H1 (cell line): ENCODE data around the gene CST6. TPM values are rescaled to one million over a fixed set of nuclear protein-coding genes. Genes with fewer than 3 reads are reported as not detected.

Source experiments
- CTCF ChIA-PET: fragments of 300-600 bp; sonication (Branson Sonifier 250); formaldehyde crosslinking; loops from one replicate; lab custom pipeline; 2021; ENCODE audit not compliant: partially characterized antibody; lab: Charles Lee
- POLR2A ChIA-PET: fragments of 300-600 bp; sonication (Branson Sonifier 250); formaldehyde crosslinking; loops from one replicate; lab custom pipeline; 2021; ENCODE audit warnings: inconsistent platforms; ENCODE audit not compliant: partially characterized antibody; lab: Charles Lee
- DNase-seq, 2 experiments: peaks; one replicate each; pipeline versions ENCODE4 v3.0.0 to v3.0.0-alpha.2; 2010 to 2022; ENCODE audit warnings: low spot score in 2 of 2, low read depth in 1 of 2, mixed read lengths in 1 of 2
- FAIRE-seq: peaks from 2 replicates; lab custom pipeline; 2011; peaks lifted over from hg19 to GRCh38; lab: Jason Lieb, UNC
- H2AFZ ChIP-seq: 2 replicates; pipeline ENCODE4 v1.8.1; 2012; ENCODE audit warnings: low read length, inconsistent platforms
- H2AK5ac ChIP-seq: 2 replicates; pipeline ENCODE4 v1.6.1; 2013; ENCODE audit warnings: low read depth, low read length
- H2BK120ac ChIP-seq: replicated peaks from 2 replicates; pipeline ENCODE3; 2013; ENCODE audit warnings: low read depth, low read length, inconsistent platforms
- H2BK12ac ChIP-seq: 2 replicates; pipeline ENCODE4 v1.6.1; 2013; ENCODE audit warnings: low read depth, low read length
- H2BK15ac ChIP-seq: 2 replicates; pipeline ENCODE4 v1.6.1; 2013; ENCODE audit warnings: low read length
- H2BK20ac ChIP-seq: 2 replicates; pipeline ENCODE4 v1.6.1; 2013; ENCODE audit warnings: low read length
- H2BK5ac ChIP-seq: 2 replicates; pipeline ENCODE4 v1.6.1; 2013; ENCODE audit warnings: low read depth, low read length
- H3K14ac ChIP-seq: 2 replicates; pipeline ENCODE4 v1.6.1; 2013; ENCODE audit warnings: inconsistent platforms; ENCODE audit not compliant: insufficient read length
- H3K18ac ChIP-seq: 2 replicates; pipeline ENCODE4 v1.6.1; 2013; ENCODE audit warnings: low read length; ENCODE audit errors: extremely low read depth
- H3K23ac ChIP-seq: 2 replicates; pipeline ENCODE4 v1.6.1; 2013; ENCODE audit warnings: inconsistent platforms; ENCODE audit not compliant: insufficient read length
- H3K23me2 ChIP-seq: 2 replicates; pipeline ENCODE4 v1.6.1; 2013; ENCODE audit warnings: low read depth, low read length
- H3K27ac ChIP-seq: 2 replicates; pipeline ENCODE4 v1.6.1; 2011; ENCODE audit warnings: low read depth, low read length, inconsistent platforms
- H3K27me3 ChIP-seq, 4 experiments: replicated peaks in 1 of 4; 1 replicate in 1 of 4; 2 replicates in 3 of 4; pipeline versions ENCODE4 v1.6.1 to v1.8.1; 2011 to 2013; ENCODE audit warnings: low read length in 3 of 4, mild to moderate bottlenecking in 3 of 4, inconsistent platforms in 2 of 4, mixed read lengths in 2 of 4, moderate library complexity in 1 of 4; ENCODE audit not compliant: control insufficient read depth in 3 of 4, insufficient read depth in 3 of 4; ENCODE audit errors: extremely low read depth in 1 of 4
- H3K36me3 ChIP-seq, 4 experiments: 2 replicates each; pipeline versions ENCODE4 v1.6.1 to v1.8.1; 2011 to 2013; ENCODE audit warnings: mild to moderate bottlenecking in 4 of 4, low read length in 3 of 4, moderate library complexity in 2 of 4, control low read depth in 1 of 4, inconsistent platforms in 1 of 4; ENCODE audit not compliant: insufficient read depth in 4 of 4, control insufficient read depth in 2 of 4
- H3K4ac ChIP-seq: replicated peaks from 2 replicates; pipeline ENCODE3; 2013; ENCODE audit warnings: low read length, low read depth, mixed read lengths, inconsistent platforms; ENCODE audit not compliant: insufficient read length
- H3K4me1 ChIP-seq, 4 experiments: replicated peaks in 1 of 4; 1 replicate in 1 of 4; 2 replicates in 3 of 4; pipeline versions ENCODE4 v1.6.1 to v1.8.1; 2011 to 2013; ENCODE audit warnings: low read length in 3 of 4, inconsistent platforms in 2 of 4, mixed read lengths in 1 of 4; ENCODE audit not compliant: insufficient read depth in 4 of 4, control insufficient read depth in 3 of 4
- H3K4me2 ChIP-seq, 2 experiments: 2 replicates each; pipeline versions ENCODE4 v1.6.1 to v1.8.1; 2011 to 2013; ENCODE audit warnings: low read depth in 2 of 2, low read length in 2 of 2, control low read depth in 1 of 2, inconsistent platforms in 1 of 2, mild to moderate bottlenecking in 1 of 2; ENCODE audit not compliant: insufficient read depth in 1 of 2
- H3K4me3 ChIP-seq, 4 experiments: fragments of 200-600, 300-600 bp in 1 of 4; sonication (generic), shearing (Covaris generic), sonication (Bioruptor Twin) in 1 of 4; 2 replicates each; pipeline versions ENCODE4 v1.5.1 to v1.8.1; 2011 to 2016; ENCODE audit warnings: low read length in 4 of 4, low read depth in 3 of 4, control low read depth in 2 of 4, inconsistent platforms in 2 of 4, mild to moderate bottlenecking in 2 of 4, mixed read lengths in 1 of 4, moderate library complexity in 1 of 4; ENCODE audit not compliant: insufficient read depth in 2 of 4; ENCODE audit errors: extremely low read depth in 1 of 4
- H3K56ac ChIP-seq: replicated peaks from 2 replicates; pipeline ENCODE3; 2013; ENCODE audit warnings: low read depth, mild to moderate bottlenecking, mixed read lengths, low read length, inconsistent platforms; ENCODE audit not compliant: insufficient read length
- H3K79me1 ChIP-seq: 2 replicates; pipeline ENCODE4 v1.6.1; 2013; ENCODE audit warnings: low read depth, low read length, control low read depth
- H3K79me2 ChIP-seq, 2 experiments: 2 replicates each; pipeline versions ENCODE4 v1.6.1 to v1.8.1; 2012 to 2013; ENCODE audit warnings: low read length in 2 of 2, mild to moderate bottlenecking in 2 of 2, inconsistent platforms in 1 of 2; ENCODE audit not compliant: insufficient read depth in 2 of 2, control insufficient read depth in 1 of 2
- H3K9ac ChIP-seq, 4 experiments: replicated peaks in 1 of 4; 1 replicate in 1 of 4; 2 replicates in 3 of 4; pipeline versions ENCODE4 v1.6.1 to v1.8.1; 2011 to 2013; ENCODE audit warnings: low read depth in 3 of 4, low read length in 3 of 4, control low read depth in 2 of 4, mild to moderate bottlenecking in 2 of 4, moderate library complexity in 2 of 4, inconsistent platforms in 1 of 4; ENCODE audit errors: extremely low read depth in 1 of 4
- H3K9me3 ChIP-seq, 2 experiments: 2 replicates each; pipeline versions ENCODE4 v1.6.1 to v1.8.1; 2012 to 2013; ENCODE audit warnings: mild to moderate bottlenecking in 2 of 2, moderate library complexity in 2 of 2, control low read depth in 1 of 2, inconsistent platforms in 1 of 2, low read depth in 1 of 2, low read length in 1 of 2, mixed read lengths in 1 of 2; ENCODE audit not compliant: insufficient read depth in 2 of 2
- H4K20me1 ChIP-seq, 2 experiments: replicated peaks in 1 of 2; 2 replicates each; pipeline versions ENCODE3 to v1.8.1; 2011 to 2013; ENCODE audit warnings: inconsistent platforms in 2 of 2, low read length in 2 of 2, mild to moderate bottlenecking in 1 of 2; ENCODE audit not compliant: insufficient read depth in 2 of 2, control insufficient read depth in 1 of 2
- H4K5ac ChIP-seq: 2 replicates; pipeline ENCODE4 v1.6.1; 2013; ENCODE audit warnings: low read length, low read depth, mixed read lengths, inconsistent platforms; ENCODE audit not compliant: insufficient read length
- H4K8ac ChIP-seq: 2 replicates; pipeline ENCODE4 v1.8.0; 2013; ENCODE audit warnings: mild to moderate bottlenecking, moderate library complexity, low read length, inconsistent platforms; ENCODE audit not compliant: insufficient read depth; ENCODE audit errors: extremely low read depth
- H4K91ac ChIP-seq: replicated peaks from 2 replicates; pipeline ENCODE3; 2013; ENCODE audit warnings: low read length, mixed read lengths, inconsistent platforms; ENCODE audit not compliant: insufficient read length
- CBX5 ChIP-seq: fragments of 300-800, 300-1000 bp; sonication (generic); IDR thresholded peaks from 2 replicates; pipeline ENCODE4 v1.7.1; 2016; ENCODE audit warnings: antibody characterized with exemption, low read length, low read depth
- EP300 ChIP-seq, 2 experiments: IDR thresholded peaks; 1 replicate in 1 of 2; 2 replicates in 1 of 2; pipeline ENCODE4 v1.6.1; 2011 to 2012; ENCODE audit warnings: low read depth in 2 of 2, low read length in 2 of 2, mild to moderate bottlenecking in 2 of 2, borderline replicate concordance in 1 of 2, inconsistent platforms in 1 of 2, moderate library complexity in 1 of 2
- POLR2A ChIP-seq, 2 experiments: IDR thresholded peaks; 1 replicate in 1 of 2; 2 replicates in 1 of 2; pipeline ENCODE4 v1.6.1; 2011; ENCODE audit warnings: low read depth in 2 of 2, low read length in 2 of 2, mild to moderate bottlenecking in 2 of 2; ENCODE audit errors: control extremely low read depth in 1 of 2
- TBP ChIP-seq: IDR thresholded peaks from 2 replicates; pipeline ENCODE4 v1.6.1; 2011; ENCODE audit warnings: low read depth, low read length, improper control_type of control experiment
- WGBS, 2 experiments: shearing (Covaris generic) in 1 of 2; methylation state at CpG; one replicate each; pipeline versions ENCODE4 v1.1.6 to v1.1.7; 2013 to 2015; ENCODE audit warnings: low lambda C conversion rate in 2 of 2, mixed read lengths in 2 of 2, inconsistent platforms in 1 of 2, low coverage in 1 of 2, missing lambda C conversion rate in 1 of 2; ENCODE audit not compliant: insufficient replicate concordance in 2 of 2, insufficient coverage in 1 of 2, insufficient read length in 1 of 2; ENCODE audit errors: extremely low coverage in 1 of 2, missing lambda C conversion rate in 1 of 2; 5-methylcytosine and 5-hydroxymethylcytosine counted together
- polyA plus RNA-seq, 7 experiments: library from polyadenylated mRNA; depleted of rRNA in 3 of 7; stranded (reverse) in 5 of 7; unstranded in 2 of 7; fragments of >200 nt in 5 of 7; fragments of 200-250 nt in 2 of 7; gene quantifications; 1 replicate in 5 of 7; 2 replicates in 1 of 7; 4 replicates in 1 of 7; pipeline versions ENCODE4 v1.2.1 to v1.2.3, GENCODE V29; 2011 to 2013; ENCODE audit warnings: missing spikeins in 2 of 7, mixed read lengths in 2 of 7
- total RNA-seq: library from RNA; stranded (reverse); fragmentation: NEBNext Ultra II Directional; extraction: Animal tissue kit (Norgen Biotek cat#: 25700); gene quantifications from 2 replicates; pipeline ENCODE4 v1.2.1, GENCODE V29; 2021
- TF ChIP-seq, protein P1 (sequence below): IDR thresholded peaks from 2 replicates; pipeline ENCODE4 v1.6.1; 2011; ENCODE audit warnings: low read length, improper control_type of control experiment
- TF ChIP-seq, protein P2 (sequence below): IDR thresholded peaks from 2 replicates; pipeline ENCODE4 v1.6.1; 2012; ENCODE audit warnings: inconsistent platforms

Gene CST6
- total and polyA plus RNA-seq, 2 of the 8 experiments (the other 6 are each of a cell fraction or from before 2014, with no cell fraction given), result 1.6 to 7.6 TPM

DNA sequence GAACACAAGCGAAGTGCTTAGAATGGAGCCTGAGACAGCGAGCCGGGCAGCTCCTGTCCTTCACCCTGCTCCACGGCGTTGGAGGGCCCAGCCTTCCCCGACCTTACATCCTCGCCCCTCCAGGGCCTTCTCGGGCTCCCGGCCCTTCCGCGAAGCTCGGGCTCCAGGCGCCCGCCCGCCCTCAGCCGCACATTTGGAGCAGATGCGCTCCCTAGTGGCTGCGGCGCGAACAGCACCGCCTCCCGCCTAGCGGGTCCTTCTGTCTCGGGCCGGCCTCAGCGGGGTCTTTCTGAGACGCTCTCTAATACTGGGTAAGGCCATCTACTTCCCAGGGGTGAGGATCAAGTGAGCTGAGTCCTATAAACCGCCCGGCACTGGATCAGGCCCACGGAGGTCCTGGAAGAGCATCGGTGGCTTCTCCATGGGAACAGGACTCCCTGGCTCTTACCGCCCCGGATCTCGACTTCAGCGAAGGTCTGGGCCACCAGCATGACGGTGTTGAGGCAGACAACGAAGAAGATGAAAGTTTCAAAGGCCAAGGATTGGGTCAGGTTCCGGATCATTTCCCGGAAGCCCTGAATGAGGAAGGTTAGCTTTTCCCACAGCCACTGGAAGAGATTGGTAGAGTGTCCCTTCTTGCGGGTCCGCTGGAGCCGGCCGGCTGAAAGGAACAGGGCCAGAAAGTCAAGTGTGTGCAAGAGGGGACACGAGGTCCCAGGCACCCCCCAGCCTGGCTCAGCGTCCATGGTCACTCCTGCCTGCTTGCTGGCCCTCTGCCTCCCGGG, 10.8 kb downstream of the CST6 start:
- Histone ChIP-seq H3K4me2 (peak overlapping the region in 1 of 2 experiments; percentile 41; a peak in 2 of 4 replicates), H4K91ac (no peak overlapping the region), H3K79me2 (no peaks in the 10 kb centered on the region), H2BK12ac (0 out of 2 replicates have a peak overlapping the region, but pooled peaks have one; percentile 39), H2BK15ac (0 out of 2 replicates have a peak overlapping the region, but pooled peaks have one; percentile 9), H3K4ac (no peak overlapping the region), H3K14ac (no peak overlapping the region), H3K23ac (no peak overlapping the region), H3K9me3 (no peaks in the 10 kb centered on the region), H2AK5ac (no peak overlapping the region), H4K8ac (no peak overlapping the region; the same call in 1 of the 2 replicates), H3K27ac (no peak overlapping the region), H3K23me2 (no peaks in the 10 kb centered on the region), H3K4me3 (peak overlapping the region in 1 of 4 experiments; percentile 10; a peak in 1 of 8 replicates), H3K9ac (no peak overlapping the region), H3K4me1 (peaks cover 0 to 3% (median 1%) of the 10 kb centered on the region in 4 experiments; a peak in 1 of 7 replicates), H3K18ac (no peak overlapping the region; the same call in 1 of the 2 replicates), H4K5ac (no peak overlapping the region), H3K27me3 (peaks cover 0 to 18% (median 5%) of the 10 kb centered on the region in 4 experiments; a peak in 4 of 7 replicates), H2BK20ac (no peak overlapping the region), H2BK5ac (no peak overlapping the region), H2AFZ (peak overlapping the region; percentile 51; the same call in 1 of the 2 replicates), H3K79me1 (no peaks in the 10 kb centered on the region), H3K56ac (no peak overlapping the region), H4K20me1 (no peaks in the 10 kb centered on the region), H3K36me3 (no peaks in the 10 kb centered on the region), H2BK120ac (no peak overlapping the region)
- ChIA-PET POLR2A (interaction anchor here (0.8 to 1.7 kb wide), 4 partner anchors 10 to 163 kb away, joined by 4 to 6 read pairs (median 4); partner anchors contain the start of genes BANF1, EIF1AD and MUS81), CTCF (interaction anchor here (0.6 to 4.1 kb wide), 29 partner anchors 11 to 221 kb away, joined by 3 to 39 read pairs (median 4); partner anchors contain the start of genes BANF1, CST6, CTSW and EIF1AD)
- DNase-seq (peak; percentile 49 to 99), FAIRE-seq (no peak)
- WGBS, 2 experiments, result 33% methylated on average over 46 of the region's 46 CpGs; no CpG with 5 or more reads in 1 of the 2 experiments
- TF ChIP-seq, protein P1, sequence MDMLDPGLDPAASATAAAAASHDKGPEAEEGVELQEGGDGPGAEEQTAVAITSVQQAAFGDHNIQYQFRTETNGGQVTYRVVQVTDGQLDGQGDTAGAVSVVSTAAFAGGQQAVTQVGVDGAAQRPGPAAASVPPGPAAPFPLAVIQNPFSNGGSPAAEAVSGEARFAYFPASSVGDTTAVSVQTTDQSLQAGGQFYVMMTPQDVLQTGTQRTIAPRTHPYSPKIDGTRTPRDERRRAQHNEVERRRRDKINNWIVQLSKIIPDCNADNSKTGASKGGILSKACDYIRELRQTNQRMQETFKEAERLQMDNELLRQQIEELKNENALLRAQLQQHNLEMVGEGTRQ, result peak; percentile 28; the same call in 1 of the 2 replicates
- TF ChIP-seq TBP (peak; percentile 73; the same call in 1 of the 2 replicates), EP300 (IDR thresholded peaks at IDR 0.05; ENCODE audit: borderline replicate concordance in 1 of 2, low read depth in 2 of 2, low read length in 2 of 2) (peak in 1 of 2 experiments; percentile 60; a peak in 1 of 3 replicates), POLR2A (IDR thresholded peaks at IDR 0.05; ENCODE audit: control extremely low read depth in 1 of 2, low read depth in 2 of 2, low read length in 2 of 2) (no peak), CBX5 (no peak)
- TF ChIP-seq, protein P2, sequence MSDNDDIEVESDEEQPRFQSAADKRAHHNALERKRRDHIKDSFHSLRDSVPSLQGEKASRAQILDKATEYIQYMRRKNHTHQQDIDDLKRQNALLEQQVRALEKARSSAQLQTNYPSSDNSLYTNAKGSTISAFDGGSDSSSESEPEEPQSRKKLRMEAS, result peak; percentile 45
